Neural cell (in vitro differentiated cells): ENCODE measurements around the gene FYCO1.

Experiments
- CTCF ChIP-seq: fragments of 450-650 bp; IDR thresholded peaks from 2 replicates; pipeline ENCODE4 v1.5.1; 2014; ENCODE audit warnings: antibody characterized with exemption, mild to moderate bottlenecking, moderate library complexity; ENCODE audit not compliant: poor library complexity, severe bottlenecking
- EP300 ChIP-seq: fragments of 450-650 bp; conservative IDR thresholded peaks from 2 replicates; pipeline ENCODE4 v1.6.1; 2014; ENCODE audit warnings: antibody characterized with exemption, mild to moderate bottlenecking, moderate library complexity; ENCODE audit not compliant: poor library complexity, severe bottlenecking
- EZH2 ChIP-seq: fragments of 200-600, 300-800 bp; shearing (Covaris generic), sonication (generic); IDR thresholded peaks from 2 replicates; pipeline ENCODE4 v1.6.1; 2014; ENCODE audit warnings: antibody characterized with exemption, low read length, borderline replicate concordance, mild to moderate bottlenecking; ENCODE audit not compliant: insufficient read depth, poor library complexity, severe bottlenecking
- POLR2AphosphoS5 ChIP-seq: IDR thresholded peaks from 2 replicates; pipeline ENCODE4 v1.6.1; 2012
- RAD21 ChIP-seq: fragments of 450-650 bp; conservative IDR thresholded peaks from 2 replicates; pipeline ENCODE4 v1.6.1; 2014; ENCODE audit warnings: antibody characterized with exemption, mild to moderate bottlenecking, moderate library complexity
- REST ChIP-seq: IDR thresholded peaks from 2 replicates; pipeline ENCODE4 v1.6.1; 2012; ENCODE audit warnings: borderline replicate concordance

- TF ChIP-seq EP300: no peak
- no peak for TF ChIP-seq CTCF
- no peak for TF ChIP-seq REST
- TF ChIP-seq EZH2: no peak
- TF ChIP-seq POLR2AphosphoS5: no peak
- no peak for TF ChIP-seq RAD21
Observed at GRCh38 chr3:45873036-45873435, 122.6 kb downstream of the FYCO1 start.
